Activated CD8-positive, alpha-beta T cell treated with anti-CD3 and anti-CD28 coated beads for 36 hours (primary cell): ENCODE measurements around the gene FLAD1. TPM values are rescaled to one million over a fixed set of nuclear protein-coding genes. Genes with fewer than 3 reads are reported as not detected.
A peak's percentile ranks its signal among the peaks of the same experiment; 100 is the strongest.
"Not testable (repeated sequence)": the region's sequence is repeated elsewhere in the genome, so short reads cannot be mapped to it uniquely, and the experiment has no call there.

ENCODE experiments used
- ATAC-seq: fragments of 200-7000 bp; cut with Tn5 transposase; one replicate; pipeline ENCODE4 v1.10.0; 2021; ENCODE audit warnings: mild to moderate bottlenecking, moderate library complexity
- CTCF ChIA-PET: fragments of 350-600 bp; sonication (Branson Sonifier 250); formaldehyde crosslinking; loops from one replicate; lab custom pipeline; 2021; ENCODE audit warnings: antibody characterized with exemption; lab: Charles Lee
- POLR2A ChIA-PET: fragments of 350-600 bp; sonication (Branson Sonifier 250); formaldehyde crosslinking; loops from one replicate; lab custom pipeline; 2021; ENCODE audit warnings: antibody characterized with exemption; lab: Charles Lee
- DNase-seq: peaks from one replicate; pipeline ENCODE4 v3.0.0-alpha.2; 2020
- H3K27ac Mint-ChIP-seq: one replicate; pipeline ENCODE4 v1.8.0; 2021; ENCODE audit warnings: mild to moderate bottlenecking, mixed read lengths
- H3K27me3 Mint-ChIP-seq: one replicate; pipeline ENCODE4 v1.8.0; 2021; ENCODE audit warnings: mixed read lengths
- H3K36me3 Mint-ChIP-seq: one replicate; pipeline ENCODE4 v1.8.0; 2021; ENCODE audit warnings: low read depth, mixed read lengths
- H3K4me1 Mint-ChIP-seq: one replicate; pipeline ENCODE4 v1.8.0; 2021; ENCODE audit warnings: low read depth, mixed read lengths
- H3K4me3 Mint-ChIP-seq: one replicate; pipeline ENCODE4 v1.8.0; 2021; ENCODE audit warnings: mild to moderate bottlenecking, moderate library complexity, mixed read lengths
- H3K9me3 Mint-ChIP-seq: one replicate; pipeline ENCODE4 v1.8.0; 2021; ENCODE audit warnings: mixed read lengths
- CTCF ChIP-seq: fragments of 200-600 bp; IDR thresholded peaks from one replicate; pipeline ENCODE4 v1.8.0; 2022; ENCODE audit warnings: antibody characterized with exemption, mild to moderate bottlenecking
- intact Hi-C: fragments of 100-400 bp; cut with micrococcal nuclease; formaldehyde crosslinking; loops from one replicate; pipeline ENCODE4 v1.10.0; 2022
- total RNA-seq, 2 experiments: library from RNA; stranded (reverse); gene quantifications; one replicate each; pipeline ENCODE4 v1.2.3, GENCODE V29; 2021

Gene FLAD1
- total RNA-seq, 2 experiments from 2014 or later = 31.5 to 32.9 TPM

GRCh38 chr1:154975409-154976059 lies 7.6 kb upstream of the FLAD1 start:
- ATAC-seq = peak; percentile 9
- POLR2A ChIA-PET = interaction anchor here (0.6 to 6.9 kb wide), 15 partner anchors 8 to 471 kb away, joined by 3 to 55 read pairs (median 7); partner anchors contain the start of genes FLAD1, LENEP and PYGO2
- CTCF ChIA-PET = interaction anchor here (1.0 to 6.5 kb wide), 4 partner anchors 23 to 110 kb away, joined by 3 to 34 read pairs (median 4); partner anchors contain the start of gene PMVK
- H3K4me1 Mint-ChIP-seq = peaks cover 25% of the 10 kb centered on the region
- H3K36me3 Mint-ChIP-seq = peaks cover 24% of the 10 kb centered on the region
- intact Hi-C loops = no loop called here
- H3K4me3 Mint-ChIP-seq = no peak overlapping the region
- no peak overlapping the region for H3K27ac Mint-ChIP-seq
- no peak for TF ChIP-seq CTCF
- H3K9me3 Mint-ChIP-seq = no peaks in the 10 kb centered on the region
- H3K27me3 Mint-ChIP-seq = no peaks in the 10 kb centered on the region
- DNase-seq = peak; percentile 81

DNA sequence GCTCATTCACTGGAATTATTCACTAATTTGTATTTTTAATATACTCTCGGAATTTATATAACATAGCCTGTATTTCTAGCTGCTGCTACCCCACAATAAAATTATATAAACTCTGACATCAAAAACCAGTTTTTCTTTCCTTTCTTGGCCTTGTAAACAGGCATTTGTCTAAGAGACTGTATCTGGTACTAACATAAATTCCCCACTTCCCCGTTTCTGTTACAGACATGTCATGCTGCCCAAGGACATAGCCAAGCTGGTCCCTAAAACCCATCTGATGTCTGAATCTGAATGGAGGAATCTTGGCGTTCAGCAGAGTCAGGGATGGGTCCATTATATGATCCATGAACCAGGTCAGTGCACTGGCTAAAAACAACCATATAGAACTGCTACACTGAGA lies 5.4 kb upstream of the FLAD1 start:
- intact Hi-C loops, ATAC-seq, H3K9me3 Mint-ChIP-seq, H3K27me3 Mint-ChIP-seq, H3K27ac Mint-ChIP-seq, H3K4me1 Mint-ChIP-seq, DNase-seq: not testable (repeated sequence)
- ChIA-PET POLR2A (interaction anchor here (0.7 to 4.6 kb wide), 2 partner anchors 16 to 22 kb away, joined by 3 to 33 read pairs; no protein-coding TSS in a partner anchor), CTCF (interaction anchor here (1.7 to 13.2 kb wide), 2 partner anchors 20 to 195 kb away, joined by 3 to 108 read pairs; partner anchors contain the start of gene KRTCAP2)
- Mint-ChIP-seq H3K4me3 (peak overlapping the region; percentile 17), H3K36me3 (peaks cover 25% of the 10 kb centered on the region)

DNA sequence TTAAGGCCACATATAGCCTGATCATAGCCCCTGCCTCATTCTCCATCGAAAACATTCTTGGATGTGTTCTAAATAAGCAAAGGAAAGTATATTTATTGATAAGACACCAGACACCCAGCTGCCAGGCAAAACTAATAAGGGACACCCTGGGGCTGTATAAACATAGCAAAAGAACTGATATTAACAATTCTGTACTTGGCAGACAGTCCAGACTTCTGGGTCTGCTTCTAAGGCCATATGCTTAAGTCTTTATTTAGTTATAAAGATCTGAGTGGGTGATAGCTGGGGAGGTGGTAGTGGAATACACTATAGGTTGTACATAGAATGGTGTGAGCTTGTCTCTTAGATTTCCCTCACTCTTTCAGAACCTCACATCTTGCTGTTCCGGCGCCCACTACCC lies 4.8 kb upstream of the FLAD1 start:
- ChIA-PET CTCF (interaction anchor here (1.4 to 13.2 kb wide), 3 partner anchors 20 to 41 kb away, joined by 3 to 108 read pairs (median 7); no protein-coding TSS in a partner anchor), POLR2A (no interaction called here)
- Mint-ChIP-seq H3K4me3 (no peak overlapping the region), H3K36me3 (peaks cover 25% of the 10 kb centered on the region), H3K4me1 (peaks cover 5% of the 10 kb centered on the region), H3K27ac (no peak overlapping the region), H3K27me3 (no peaks in the 10 kb centered on the region), H3K9me3 (no peaks in the 10 kb centered on the region)
- no peak for DNase-seq
- intact Hi-C loops = no loop called here
- no peak for TF ChIP-seq CTCF
- ATAC-seq = no peak

DNA sequence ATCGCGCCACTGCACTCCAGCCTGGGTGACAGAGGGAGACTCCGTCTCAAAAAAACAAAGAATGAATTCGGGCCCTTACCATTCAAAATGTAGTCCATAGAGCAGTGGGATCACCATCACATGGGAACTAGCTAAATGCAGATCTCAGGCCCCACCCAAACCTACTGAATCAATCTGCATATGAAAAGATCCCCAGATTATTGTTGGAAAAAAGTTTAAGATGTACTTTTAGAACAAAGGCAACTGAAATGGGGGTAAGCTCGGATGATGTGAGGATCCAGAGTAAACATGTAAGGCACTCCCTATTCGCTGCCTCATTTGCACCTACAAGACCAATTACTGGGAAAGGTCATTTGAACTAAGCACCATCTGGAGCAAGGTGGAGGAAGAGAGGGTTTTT lies 803 bp upstream of the FLAD1 start:
- intact Hi-C loops = no loop called here
- H3K9me3 Mint-ChIP-seq = no peaks in the 10 kb centered on the region
- no peak for TF ChIP-seq CTCF

DNA sequence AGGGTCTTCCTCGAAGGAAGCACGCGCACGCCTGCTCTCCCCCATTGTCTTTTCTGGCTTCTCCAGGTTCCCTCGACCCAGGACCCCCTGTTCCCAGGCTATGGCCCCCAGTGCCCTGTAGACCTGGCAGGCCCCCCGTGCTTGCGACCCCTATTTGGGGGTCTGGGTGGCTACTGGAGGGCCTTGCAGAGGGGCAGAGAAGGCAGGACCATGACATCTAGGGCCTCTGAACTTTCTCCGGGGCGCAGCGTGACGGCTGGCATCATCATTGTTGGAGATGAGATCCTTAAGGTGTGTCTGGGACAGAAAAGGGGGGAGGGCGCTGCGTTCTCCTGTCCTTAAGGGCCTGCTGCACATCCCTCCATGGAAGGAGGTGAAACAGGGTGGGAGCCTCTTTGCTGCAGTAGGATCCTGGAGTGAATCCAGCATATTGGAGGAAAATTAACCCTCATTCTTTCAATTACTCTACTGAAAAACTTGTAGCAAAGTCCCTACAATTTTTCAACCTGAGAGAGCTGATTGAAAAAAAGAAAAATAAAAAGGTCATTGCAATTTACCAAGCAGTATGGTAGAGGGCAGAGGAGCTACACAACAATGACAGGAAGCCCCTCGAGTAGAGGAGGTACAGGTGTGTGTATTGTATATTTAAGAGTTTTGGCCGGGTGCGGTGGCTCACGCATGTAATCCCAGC lies 777 bp downstream of the FLAD1 start:
- POLR2A ChIA-PET = interaction anchor here (0.6 to 4.8 kb wide), 15 partner anchors 11 to 563 kb away, joined by 3 to 85 read pairs (median 5); partner anchors contain the start of genes CKS1B, LENEP, PBXIP1 and PMVK
- ATAC-seq (no peak), DNase-seq (no peak)
- intact Hi-C loops = no loop called here
- Mint-ChIP-seq H3K27me3 (no peaks in the 10 kb centered on the region), H3K9me3 (no peaks in the 10 kb centered on the region), H3K4me3 (no peak overlapping the region), H3K4me1 (peaks cover 18% of the 10 kb centered on the region), H3K27ac (no peak overlapping the region), H3K36me3 (peaks cover 33% of the 10 kb centered on the region)
- CTCF ChIA-PET = interaction anchor here (0.6 to 13.2 kb wide), 18 partner anchors 8 to 424 kb away, joined by 3 to 108 read pairs (median 6); partner anchors contain the start of genes ADAM15, LENEP and PYGO2
- no peak for TF ChIP-seq CTCF

More for the DNA sequence above, 803 bp upstream of the FLAD1 start:
- H3K27me3 Mint-ChIP-seq = no peaks in the 10 kb centered on the region
- H3K4me1 Mint-ChIP-seq = peaks cover 13% of the 10 kb centered on the region
- peaks cover 32% of the 10 kb centered on the region for H3K36me3 Mint-ChIP-seq
- ChIA-PET POLR2A (interaction anchor here (0.6 to 4.8 kb wide), 13 partner anchors 9 to 95 kb away, joined by 3 to 85 read pairs (median 7); partner anchors contain the start of genes CKS1B, LENEP, PBXIP1 and PMVK), CTCF (interaction anchor here (1.1 to 13.2 kb wide), 13 partner anchors 12 to 423 kb away, joined by 3 to 108 read pairs (median 6); partner anchors contain the start of genes ADAM15, LENEP and PYGO2)
- H3K27ac Mint-ChIP-seq = no peak overlapping the region
- no peak overlapping the region for H3K4me3 Mint-ChIP-seq
- ATAC-seq = no peak
- DNase-seq = no peak

GRCh38 chr1:154986736-154987135 lies 3.6 kb downstream of the FLAD1 start:
- POLR2A ChIA-PET = interaction anchor here (2.0 to 2.3 kb wide), 2 partner anchors 12 to 13 kb away, joined by 8 to 9 read pairs; partner anchors contain the start of gene CKS1B
- H3K27ac Mint-ChIP-seq, DNase-seq, H3K4me3 Mint-ChIP-seq, ATAC-seq, intact Hi-C loops, H3K27me3 Mint-ChIP-seq, H3K9me3 Mint-ChIP-seq: not testable (repeated sequence)
- CTCF ChIA-PET = interaction anchor here (2.1 to 13.2 kb wide), 3 partner anchors 11 to 30 kb away, joined by 7 to 108 read pairs (median 16); partner anchors contain the start of gene PYGO2
- Mint-ChIP-seq H3K36me3 (peaks cover 28% of the 10 kb centered on the region), H3K4me1 (peaks cover 19% of the 10 kb centered on the region)
